ENCODE results near the gene CYBA.

- TF ChIP-seq CTCF (IDR thresholded peaks at IDR 0.05; ENCODE audit: low read length): no peak
- no peak for TF ChIP-seq EZH2 (optimal IDR thresholded peaks at IDR 0.05; ENCODE audit: low read depth, low read length)
- TF ChIP-seq EZH2phosphoT487 (IDR thresholded peaks at IDR 0.05; ENCODE audit: low read length): no peak
Observed at GRCh38 chr16:88695753-88696152, 44.9 kb upstream of the CYBA start.

Measured in MM.1S (cell line).